H1 (cell line): Measurements from ENCODE around the gene LMTK2. TPM values are rescaled to one million over a fixed set of nuclear protein-coding genes. Genes with fewer than 3 reads are reported as not detected.

Experiments
- CTBP2 ChIP-seq: IDR thresholded peaks from 2 replicates; pipeline ENCODE4 v1.7.0; 2011; ENCODE audit warnings: borderline replicate concordance, mild to moderate bottlenecking, moderate library complexity, mixed read lengths, low read length; ENCODE audit not compliant: insufficient read depth, insufficient read length
- HDAC6 ChIP-seq: IDR thresholded peaks from one replicate; pipeline ENCODE4 v1.7.1; 2012; ENCODE audit warnings: low read depth, mild to moderate bottlenecking, inconsistent platforms, low read length, moderate library complexity
- SP1 ChIP-seq: IDR thresholded peaks from 2 replicates; pipeline ENCODE4 v1.6.1; 2011; ENCODE audit warnings: low read depth, low read length
- TCF12 ChIP-seq: IDR thresholded peaks from 2 replicates; pipeline ENCODE4 v1.6.1; 2011; ENCODE audit warnings: low read depth, mild to moderate bottlenecking, low read length
- polyA plus RNA-seq, 7 experiments: library from polyadenylated mRNA; depleted of rRNA in 3 of 7; stranded (reverse) in 5 of 7; unstranded in 2 of 7; fragments of >200 nt in 5 of 7; fragments of 200-250 nt in 2 of 7; gene quantifications; 1 replicate in 5 of 7; 2 replicates in 1 of 7; 4 replicates in 1 of 7; pipeline versions ENCODE4 v1.2.1 to v1.2.3, GENCODE V29; 2011 to 2013; ENCODE audit warnings: missing spikeins in 2 of 7, mixed read lengths in 2 of 7
- total RNA-seq: library from RNA; stranded (reverse); fragmentation: NEBNext Ultra II Directional; extraction: Animal tissue kit (Norgen Biotek cat#: 25700); gene quantifications from 2 replicates; pipeline ENCODE4 v1.2.1, GENCODE V29; 2021

The LMTK2 gene
- total and polyA plus RNA-seq, 2 of the 8 experiments (the other 6 are each of a cell fraction or from before 2014, with no cell fraction given) = 9.7 to 30.7 TPM

DNA sequence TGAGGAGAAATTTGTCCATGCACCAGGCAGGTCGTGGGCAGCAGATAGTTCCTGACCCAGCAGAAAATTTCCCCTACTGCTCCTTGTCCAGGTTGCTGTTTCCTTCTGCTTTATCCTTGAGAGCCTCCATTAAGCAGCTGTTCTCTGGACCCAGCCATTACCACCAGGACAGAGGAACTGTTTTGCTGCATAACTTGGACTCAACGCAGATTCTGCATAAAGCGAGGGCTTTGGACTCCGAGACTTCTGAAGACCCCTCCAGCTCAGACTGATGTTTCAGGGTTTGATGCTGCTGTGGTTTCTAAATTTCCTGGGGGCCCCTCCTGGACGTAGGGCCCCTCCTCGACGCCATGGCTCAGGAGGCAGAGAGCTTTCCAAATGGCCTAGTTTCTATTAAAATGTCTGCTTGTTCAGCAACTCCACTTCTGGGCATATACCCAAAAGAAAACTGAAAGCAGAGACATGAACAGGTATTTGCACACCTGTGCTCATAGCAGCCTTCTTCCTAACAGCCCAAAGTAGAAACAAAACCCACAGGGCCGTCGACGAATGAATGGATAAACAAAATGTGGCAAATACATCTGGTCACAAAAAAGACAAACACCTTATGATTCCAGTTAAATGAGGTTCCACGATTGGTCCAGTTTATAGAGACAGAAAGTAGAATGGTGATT is 28.3 kb upstream of the LMTK2 start (continued):
- no peak for TF ChIP-seq CTBP2
- TF ChIP-seq TCF12 = no peak
- TF ChIP-seq HDAC6 = no peak
- no peak for TF ChIP-seq SP1
- TF ChIP-seq, all 59 proteins: peak for 0
